Vagina (tissue), 2 donors: Measurements from ENCODE around the gene IRF2. TPM values are rescaled to one million over a fixed set of nuclear protein-coding genes. Genes with fewer than 3 reads are reported as not detected.

ENCODE experiments used
- DNase-seq, 2 donors: peaks; one replicate each; pipeline ENCODE4 v3.0.0-alpha.2; 2017; ENCODE audit errors: extremely low spot score in 2 of 2
- H3K27ac ChIP-seq: fragments of 200-600 bp; sonication (generic); one replicate; pipeline ENCODE4 v1.5.1; 2019
- H3K27me3 ChIP-seq: fragments of 200-600 bp; sonication (generic); one replicate; pipeline ENCODE4 v1.5.1; 2019
- H3K36me3 ChIP-seq, 2 donors: fragments of 200-600 bp; sonication (generic); one replicate each; pipeline ENCODE4 v1.5.1; 2017 to 2019
- H3K4me1 ChIP-seq: fragments of 200-600 bp; sonication (generic); one replicate; pipeline ENCODE4 v1.5.1; 2019
- H3K4me3 ChIP-seq, 2 donors: fragments of 200-600 bp; sonication (generic); 1 replicate in 1 of 2; 2 replicates in 1 of 2; pipeline ENCODE4 v1.5.1; 2016 to 2019
- H3K9me3 ChIP-seq: fragments of 200-600 bp; sonication (generic); one replicate; pipeline ENCODE4 v1.5.1; 2019
- POLR2A ChIP-seq, 2 donors: fragments of 450-650 bp; IDR thresholded peaks; one replicate each; pipeline ENCODE4 v1.6.1; 2017; ENCODE audit warnings: antibody characterized with exemption in 2 of 2, mild to moderate bottlenecking in 2 of 2, moderate library complexity in 2 of 2
- POLR2AphosphoS5 ChIP-seq, 2 donors: sonication (generic); formaldehyde crosslinking; IDR thresholded peaks; one replicate each; pipeline ENCODE4 v1.9.0; 2017; ENCODE audit warnings: antibody characterized with exemption in 2 of 2, mild to moderate bottlenecking in 2 of 2, low read depth in 1 of 2; ENCODE audit not compliant: insufficient read depth in 1 of 2
- intact Hi-C: fragments of 100-400 bp; cut with DNase I; formaldehyde crosslinking; loops from one replicate; pipeline ENCODE4 v1.15.1; 2023
- total RNA-seq: library from RNA; depleted of rRNA; stranded (reverse); fragments of >200 nt; gene quantifications from one replicate; pipeline ENCODE4 v1.2.3, GENCODE V29; 2016
- TF ChIP-seq, protein P1 (sequence below), 3 experiments: fragments of 450-650 bp in 2 of 3; fragments of 200-600 bp in 1 of 3; sonication (generic) in 1 of 3; IDR thresholded peaks; one replicate each; pipeline ENCODE4 v1.5.1; 2017 to 2019; ENCODE audit warnings: antibody characterized with exemption in 3 of 3, mild to moderate bottlenecking in 2 of 3, moderate library complexity in 2 of 3

The IRF2 gene
- total RNA-seq, 1 donor from 2014 or later = 18.7 TPM

DNA sequence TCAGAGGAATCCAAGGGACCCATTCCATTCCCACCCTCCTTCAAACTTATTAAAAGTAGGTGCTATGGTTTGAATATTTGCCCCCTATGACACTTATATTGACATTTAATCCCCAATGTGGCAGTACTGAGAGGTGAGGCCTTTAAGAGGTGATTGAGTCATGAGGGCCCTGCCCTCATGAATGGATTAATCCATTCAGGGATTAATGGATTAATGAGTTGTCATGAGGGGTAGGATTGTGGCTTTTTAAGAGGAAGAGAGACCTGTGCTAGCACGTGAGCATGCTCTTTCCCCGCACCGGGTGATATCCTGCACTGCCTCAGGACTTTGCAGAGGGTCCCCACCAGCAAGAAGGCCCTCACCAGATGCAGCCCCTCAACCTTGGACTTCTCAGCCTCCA, 50.1 kb downstream of the IRF2 start:
- Histone ChIP-seq H3K4me3 (no peak overlapping the region), H3K27ac (no peak overlapping the region), H3K4me1 (peaks cover 54% of the 10 kb centered on the region), H3K36me3 (peaks cover 0 to 38% of the 10 kb centered on the region in 2 donors), H3K27me3 (no peaks in the 10 kb centered on the region), H3K9me3 (no peaks in the 10 kb centered on the region)
- DNase-seq = no peak
- TF ChIP-seq POLR2A (IDR thresholded peaks at IDR 0.05) = no peak
- TF ChIP-seq, protein P1, sequence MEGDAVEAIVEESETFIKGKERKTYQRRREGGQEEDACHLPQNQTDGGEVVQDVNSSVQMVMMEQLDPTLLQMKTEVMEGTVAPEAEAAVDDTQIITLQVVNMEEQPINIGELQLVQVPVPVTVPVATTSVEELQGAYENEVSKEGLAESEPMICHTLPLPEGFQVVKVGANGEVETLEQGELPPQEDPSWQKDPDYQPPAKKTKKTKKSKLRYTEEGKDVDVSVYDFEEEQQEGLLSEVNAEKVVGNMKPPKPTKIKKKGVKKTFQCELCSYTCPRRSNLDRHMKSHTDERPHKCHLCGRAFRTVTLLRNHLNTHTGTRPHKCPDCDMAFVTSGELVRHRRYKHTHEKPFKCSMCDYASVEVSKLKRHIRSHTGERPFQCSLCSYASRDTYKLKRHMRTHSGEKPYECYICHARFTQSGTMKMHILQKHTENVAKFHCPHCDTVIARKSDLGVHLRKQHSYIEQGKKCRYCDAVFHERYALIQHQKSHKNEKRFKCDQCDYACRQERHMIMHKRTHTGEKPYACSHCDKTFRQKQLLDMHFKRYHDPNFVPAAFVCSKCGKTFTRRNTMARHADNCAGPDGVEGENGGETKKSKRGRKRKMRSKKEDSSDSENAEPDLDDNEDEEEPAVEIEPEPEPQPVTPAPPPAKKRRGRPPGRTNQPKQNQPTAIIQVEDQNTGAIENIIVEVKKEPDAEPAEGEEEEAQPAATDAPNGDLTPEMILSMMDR (IDR thresholded peaks at IDR 0.05) = no peak
- TF ChIP-seq POLR2AphosphoS5 (IDR thresholded peaks at IDR 0.05; ENCODE audit: insufficient read depth in 1 of 2, low read depth in 1 of 2) = no peak
- intact Hi-C loops = no loop called here

DNA sequence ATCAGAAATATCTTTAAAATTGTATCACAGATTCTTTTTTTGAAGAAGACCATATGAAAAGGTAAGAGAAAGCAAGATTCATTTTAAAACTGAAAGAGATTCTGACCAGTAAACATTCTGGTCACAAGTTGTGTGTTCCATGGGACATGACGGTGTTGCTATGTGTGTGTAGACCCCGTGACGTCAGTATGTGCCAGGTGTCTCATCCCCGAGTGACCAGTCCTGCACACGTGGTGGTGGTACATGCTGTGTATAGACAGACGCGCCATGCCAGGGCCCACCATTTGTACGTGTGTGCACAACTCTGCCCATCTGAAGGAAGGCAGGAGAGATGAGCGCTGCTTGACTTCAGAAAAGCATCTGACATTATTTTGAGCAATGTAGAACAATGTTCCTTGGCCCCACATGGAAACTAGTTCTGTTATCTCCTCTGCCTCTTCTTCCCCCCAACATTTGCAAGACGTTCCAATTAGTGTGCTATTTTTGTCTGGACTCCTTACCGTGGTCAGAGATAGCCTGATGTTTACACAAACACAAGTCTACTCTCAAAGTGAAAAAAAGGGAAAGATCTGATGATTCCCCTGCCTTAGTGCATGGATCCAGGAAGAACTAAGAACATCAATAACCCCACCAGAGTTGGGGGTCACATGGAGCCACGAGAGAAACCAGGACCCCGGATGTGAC, 51.2 kb downstream of the IRF2 start:
- Histone ChIP-seq H3K9me3 (no peaks in the 10 kb centered on the region), H3K36me3 (peaks cover 0 to 36% of the 10 kb centered on the region in 2 donors), H3K27me3 (no peaks in the 10 kb centered on the region), H3K4me1 (peaks cover 59% of the 10 kb centered on the region), H3K27ac (no peak overlapping the region), H3K4me3 (no peak overlapping the region)
- TF ChIP-seq POLR2A (IDR thresholded peaks at IDR 0.05) (no peak), POLR2AphosphoS5 (IDR thresholded peaks at IDR 0.05; ENCODE audit: insufficient read depth in 1 of 2, low read depth in 1 of 2) (no peak)
- TF ChIP-seq, protein P1 (IDR thresholded peaks at IDR 0.05) = no peak
- intact Hi-C loops = no loop called here
- no peak for DNase-seq

DNA sequence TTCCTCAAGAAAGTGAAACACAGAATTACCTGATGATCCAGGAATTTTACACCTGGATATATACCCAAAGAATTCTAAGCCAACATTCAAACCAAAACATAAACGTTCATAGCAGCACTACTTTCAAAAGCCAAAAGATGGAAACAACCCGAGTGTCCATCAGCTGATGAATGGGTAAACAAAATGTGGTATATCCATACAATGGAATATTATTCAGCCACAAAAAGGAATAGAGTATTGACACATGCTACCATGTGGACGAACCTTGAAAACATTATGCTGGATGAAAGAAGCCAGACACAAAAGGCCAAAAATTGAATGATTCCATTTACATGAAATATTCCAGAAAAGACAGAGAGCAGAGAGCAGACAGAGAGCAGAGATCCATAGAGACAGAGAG, 52.0 kb downstream of the IRF2 start:
- Histone ChIP-seq H3K27ac (no peak overlapping the region), H3K36me3 (peaks cover 0 to 32% of the 10 kb centered on the region in 2 donors), H3K9me3 (no peaks in the 10 kb centered on the region), H3K27me3 (no peaks in the 10 kb centered on the region), H3K4me3 (no peak overlapping the region), H3K4me1 (peaks cover 59% of the 10 kb centered on the region)
- intact Hi-C loops = no loop called here
- TF ChIP-seq, protein P1 (IDR thresholded peaks at IDR 0.05) = no peak
- TF ChIP-seq POLR2A (IDR thresholded peaks at IDR 0.05) (no peak), POLR2AphosphoS5 (IDR thresholded peaks at IDR 0.05; ENCODE audit: insufficient read depth in 1 of 2, low read depth in 1 of 2) (no peak)
- no peak for DNase-seq

DNA sequence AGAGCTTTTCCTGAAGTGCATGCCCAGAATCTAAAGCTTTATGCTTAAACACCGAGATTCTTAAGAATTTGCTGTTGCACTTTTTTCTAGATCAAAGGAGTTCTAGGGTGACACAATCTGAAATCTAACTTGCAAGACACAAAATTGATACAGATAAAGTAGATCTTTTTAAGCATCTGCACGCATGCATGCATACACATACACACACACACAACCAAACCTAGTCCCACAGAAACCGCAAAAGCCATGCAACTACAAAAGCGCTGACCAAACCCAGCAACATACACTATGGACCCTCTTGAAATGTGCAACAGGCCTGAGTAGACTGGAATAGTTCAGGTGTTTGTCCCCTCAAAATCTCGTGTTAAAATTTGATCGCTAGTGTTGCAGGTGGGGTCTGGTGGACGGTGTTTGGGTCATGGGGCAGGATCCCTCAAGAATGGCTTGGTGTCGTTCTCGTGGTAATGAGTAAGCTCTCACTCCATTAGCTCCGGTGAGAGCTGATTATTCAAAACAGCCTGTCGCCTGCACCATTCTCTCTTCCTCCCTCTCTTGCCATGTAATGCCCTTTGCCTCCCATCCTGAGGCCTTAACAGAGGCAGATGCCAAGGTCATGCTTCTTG, 52.7 kb downstream of the IRF2 start:
- intact Hi-C loops = no loop called here
- Histone ChIP-seq H3K27me3 (no peaks in the 10 kb centered on the region), H3K9me3 (no peaks in the 10 kb centered on the region), H3K4me1 (peaks cover 66% of the 10 kb centered on the region), H3K27ac (no peak overlapping the region), H3K36me3 (peaks cover 0 to 24% of the 10 kb centered on the region in 2 donors), H3K4me3 (no peak overlapping the region)
- no peak for TF ChIP-seq POLR2AphosphoS5 (IDR thresholded peaks at IDR 0.05; ENCODE audit: insufficient read depth in 1 of 2, low read depth in 1 of 2)
- TF ChIP-seq POLR2A (IDR thresholded peaks at IDR 0.05) = no peak
- TF ChIP-seq, protein P1 (IDR thresholded peaks at IDR 0.05) = no peak
- no peak for DNase-seq

DNA sequence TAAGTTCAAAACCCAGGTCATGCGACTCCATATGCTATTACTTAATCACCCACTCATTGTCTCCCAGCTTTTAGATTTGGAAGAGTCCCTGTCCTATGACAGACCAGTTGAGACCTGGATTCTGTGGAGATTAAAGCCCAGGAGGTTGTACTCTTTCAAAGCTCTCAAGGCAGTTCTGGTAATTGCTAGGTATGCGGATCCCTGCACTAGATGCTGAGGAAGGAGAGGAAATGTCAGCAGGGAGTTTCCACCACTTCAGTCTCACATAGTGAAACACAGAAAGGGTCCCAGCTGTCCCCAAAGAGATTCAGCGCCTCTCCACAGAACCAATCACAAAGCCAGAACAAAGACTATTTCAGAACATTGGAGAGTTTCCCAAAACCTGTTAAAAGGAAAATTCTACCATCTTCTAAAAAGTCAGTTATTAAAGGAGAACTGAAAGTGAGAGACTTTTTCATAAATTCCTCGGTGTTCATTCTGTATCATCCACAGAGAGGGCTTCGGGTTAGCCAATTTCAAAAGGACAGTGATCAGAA, 53.4 kb downstream of the IRF2 start:
- peaks cover 68% of the 10 kb centered on the region for H3K4me1 ChIP-seq
- no peaks in the 10 kb centered on the region for H3K27me3 ChIP-seq
- H3K36me3 ChIP-seq = peaks cover 0 to 22% of the 10 kb centered on the region in 2 donors
- H3K27ac ChIP-seq = peak overlapping the region; percentile 9
- no peak for DNase-seq
- intact Hi-C loops = no loop called here
- H3K4me3 ChIP-seq = no peak overlapping the region
- TF ChIP-seq POLR2A (IDR thresholded peaks at IDR 0.05) (no peak), POLR2AphosphoS5 (IDR thresholded peaks at IDR 0.05; ENCODE audit: insufficient read depth in 1 of 2, low read depth in 1 of 2) (no peak)
- TF ChIP-seq, protein P1 (IDR thresholded peaks at IDR 0.05) = no peak
- no peaks in the 10 kb centered on the region for H3K9me3 ChIP-seq
